HepG2 (cell line): ENCODE measurements around the gene CCDC150. TPM values are rescaled to one million over a fixed set of nuclear protein-coding genes. Genes with fewer than 3 reads are reported as not detected.
A peak's percentile ranks its signal among the peaks of the same experiment; 100 is the strongest.

ENCODE experiments used
- ASH2L ChIP-seq: fragments of 300-600, 200-600 bp; sonication (generic); IDR thresholded peaks from 2 replicates; pipeline ENCODE4 v1.7.0; 2017; ENCODE audit warnings: low read depth, mild to moderate bottlenecking, moderate library complexity, mixed read lengths, low read length; ENCODE audit not compliant: insufficient read length
- ATF7-NPFF ChIP-seq: sonication (generic); formaldehyde crosslinking; IDR thresholded peaks from 2 replicates; pipeline ENCODE4 v1.8.1; 2023; ENCODE audit warnings: mild to moderate bottlenecking, low read depth, missing genetic modification reagents, moderate library complexity
- CEBPB ChIP-seq: IDR thresholded peaks from 2 replicates; pipeline ENCODE4 v1.6.1; 2011; ENCODE audit warnings: low read depth, low read length, improper control_type of control experiment, borderline replicate concordance
- CREB3 ChIP-seq: sonication (generic); formaldehyde crosslinking; IDR thresholded peaks from 2 replicates; pipeline ENCODE4 v1.5.0; 2020; ENCODE audit warnings: missing genetic modification reagents
- GZF1 ChIP-seq: sonication (generic); formaldehyde crosslinking; IDR thresholded peaks from 2 replicates; pipeline ENCODE4 v1.5.1; 2020; ENCODE audit warnings: mild to moderate bottlenecking, missing genetic modification reagents
- KAT8 ChIP-seq: IDR thresholded peaks from 2 replicates; pipeline ENCODE4 v1.6.1; 2016; ENCODE audit warnings: missing genetic modification reagents, missing compliant biosample characterization
- KDM2A ChIP-seq: sonication (generic); formaldehyde crosslinking; IDR thresholded peaks from 2 replicates; pipeline ENCODE4 v1.4.0; 2020; ENCODE audit warnings: low read depth, missing genetic modification reagents, borderline replicate concordance
- MAF1 ChIP-seq: sonication (generic); formaldehyde crosslinking; IDR thresholded peaks from 2 replicates; pipeline ENCODE4 v1.5.0; 2020; ENCODE audit warnings: missing genetic modification reagents, borderline replicate concordance
- MAFK ChIP-seq, 2 experiments: IDR thresholded peaks in 1 of 2; conservative IDR thresholded peaks in 1 of 2; 2 replicates each; pipeline ENCODE4 v1.6.1; 2011; ENCODE audit warnings: improper control_type of control experiment in 2 of 2, low read length in 2 of 2
- NFE2L2 ChIP-seq: fragments of 150-350 bp; IDR thresholded peaks from 2 replicates; pipeline ENCODE4 v1.6.1; 2014; ENCODE audit warnings: low read length
- RELA ChIP-seq: sonication (generic); formaldehyde crosslinking; IDR thresholded peaks from 2 replicates; pipeline ENCODE4 v1.4.0; 2020; ENCODE audit warnings: missing genetic modification reagents
- SALL1 ChIP-seq: sonication (generic); formaldehyde crosslinking; IDR thresholded peaks from 2 replicates; pipeline ENCODE4 v1.8.0; 2022; ENCODE audit warnings: mild to moderate bottlenecking, missing genetic modification reagents
- ZBTB43 ChIP-seq: sonication (generic); formaldehyde crosslinking; conservative IDR thresholded peaks from 2 replicates; pipeline ENCODE4 v1.4.0; 2020; ENCODE audit warnings: missing genetic modification reagents
- ZC3H13 ChIP-seq: sonication (generic); formaldehyde crosslinking; IDR thresholded peaks from 2 replicates; pipeline ENCODE4 v1.8.1; 2023; ENCODE audit warnings: mild to moderate bottlenecking, missing genetic modification reagents, moderate library complexity
- ZNF230 ChIP-seq: sonication (generic); formaldehyde crosslinking; IDR thresholded peaks from 2 replicates; pipeline ENCODE4 v1.4.0; 2020; ENCODE audit warnings: mild to moderate bottlenecking, missing genetic modification reagents
- ZNF329 ChIP-seq: sonication (generic); formaldehyde crosslinking; IDR thresholded peaks from 2 replicates; pipeline ENCODE4 v1.9.0; 2021; ENCODE audit warnings: low read depth, mild to moderate bottlenecking, missing genetic modification reagents
- ZNF362 ChIP-seq: sonication (generic); formaldehyde crosslinking; IDR thresholded peaks from 2 replicates; pipeline ENCODE4 v1.4.0; 2020; ENCODE audit warnings: missing genetic modification reagents, mild to moderate bottlenecking, borderline replicate concordance
- ZNF749 ChIP-seq: sonication (generic); formaldehyde crosslinking; IDR thresholded peaks from 2 replicates; pipeline ENCODE4 v1.8.0; 2022; ENCODE audit warnings: mild to moderate bottlenecking, missing genetic modification reagents, moderate library complexity, borderline replicate concordance
- ZSCAN20 ChIP-seq: sonication (generic); formaldehyde crosslinking; IDR thresholded peaks from 2 replicates; pipeline ENCODE4 v1.4.0; 2020; ENCODE audit warnings: missing genetic modification reagents, mild to moderate bottlenecking, borderline replicate concordance
- polyA plus RNA-seq, 8 experiments: library from polyadenylated mRNA; depleted of rRNA in 3 of 8; stranded (reverse) in 7 of 8; unstranded in 1 of 8; fragments of >200 nt; fragmentation: Illumina TruSeq in 4 of 8; extraction: Trizol in 4 of 8; gene quantifications; 2 replicates each; pipeline versions ENCODE4 v1.2.1 to v1.2.3, GENCODE V29; 2011 to 2016; ENCODE audit warnings: low read depth in 4 of 8, missing spikeins in 1 of 8, mixed read lengths in 1 of 8; ENCODE audit not compliant: insufficient read depth in 1 of 8
- total RNA-seq, 5 experiments: library from RNA; depleted of rRNA; stranded (reverse); fragments of >200 nt; fragmentation: Illumina TruSeq; extraction: Trizol; gene quantifications; 2 replicates each; pipeline ENCODE4 v1.2.3, GENCODE V29; 2016; ENCODE audit warnings: low read depth in 1 of 5
- TF ChIP-seq, protein P1 (sequence below): sonication (generic); formaldehyde crosslinking; IDR thresholded peaks from 2 replicates; pipeline ENCODE4 v1.4.0; 2020; ENCODE audit warnings: missing genetic modification reagents
- TF ChIP-seq, protein P2 (sequence below): sonication (generic); formaldehyde crosslinking; IDR thresholded peaks from 2 replicates; pipeline ENCODE4; 2020; ENCODE audit warnings: missing genetic modification reagents, mild to moderate bottlenecking, borderline replicate concordance

CCDC150 gene
- total and polyA plus RNA-seq, 2 of the 13 experiments (the other 11 are each of a cell fraction or from before 2014, with no cell fraction given): 14.9 to 32.6 TPM

GRCh38 chr2:196729418-196729817 is 89.9 kb downstream of the CCDC150 start (continued):
- TF ChIP-seq, protein P1, sequence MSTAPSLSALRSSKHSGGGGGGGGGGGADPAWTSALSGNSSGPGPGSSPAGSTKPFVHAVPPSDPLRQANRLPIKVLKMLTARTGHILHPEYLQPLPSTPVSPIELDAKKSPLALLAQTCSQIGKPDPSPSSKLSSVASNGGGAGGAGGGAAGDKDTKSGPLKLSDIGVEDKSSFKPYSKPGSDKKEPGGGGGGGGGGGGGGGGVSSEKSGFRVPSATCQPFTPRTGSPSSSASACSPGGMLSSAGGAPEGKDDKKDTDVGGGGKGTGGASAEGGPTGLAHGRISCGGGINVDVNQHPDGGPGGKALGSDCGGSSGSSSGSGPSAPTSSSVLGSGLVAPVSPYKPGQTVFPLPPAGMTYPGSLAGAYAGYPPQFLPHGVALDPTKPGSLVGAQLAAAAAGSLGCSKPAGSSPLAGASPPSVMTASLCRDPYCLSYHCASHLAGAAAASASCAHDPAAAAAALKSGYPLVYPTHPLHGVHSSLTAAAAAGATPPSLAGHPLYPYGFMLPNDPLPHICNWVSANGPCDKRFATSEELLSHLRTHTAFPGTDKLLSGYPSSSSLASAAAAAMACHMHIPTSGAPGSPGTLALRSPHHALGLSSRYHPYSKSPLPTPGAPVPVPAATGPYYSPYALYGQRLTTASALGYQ (CRISPR knock-in tag): no peak
- no peak for TF ChIP-seq KDM2A
- TF ChIP-seq RELA (CRISPR knock-in tag): no peak
- TF ChIP-seq CEBPB: no peak
- no peak for TF ChIP-seq ZBTB43 (CRISPR knock-in tag)
- no peak for TF ChIP-seq MAF1 (CRISPR knock-in tag)
- TF ChIP-seq ZSCAN20 (CRISPR knock-in tag): 0 out of 2 replicates have a peak, but pooled peaks have one; percentile 28
- no peak; the same call in 1 of the 2 replicates for TF ChIP-seq NFE2L2
- peak; percentile 80 for TF ChIP-seq KAT8 (CRISPR knock-in tag)
- no peak for TF ChIP-seq ZNF362 (CRISPR knock-in tag)
- no peak for TF ChIP-seq ZNF329 (CRISPR knock-in tag)
- 0 out of 2 replicates have a peak, but pooled peaks have one; percentile 31 for TF ChIP-seq ATF7-NPFF
- TF ChIP-seq, protein P2, sequence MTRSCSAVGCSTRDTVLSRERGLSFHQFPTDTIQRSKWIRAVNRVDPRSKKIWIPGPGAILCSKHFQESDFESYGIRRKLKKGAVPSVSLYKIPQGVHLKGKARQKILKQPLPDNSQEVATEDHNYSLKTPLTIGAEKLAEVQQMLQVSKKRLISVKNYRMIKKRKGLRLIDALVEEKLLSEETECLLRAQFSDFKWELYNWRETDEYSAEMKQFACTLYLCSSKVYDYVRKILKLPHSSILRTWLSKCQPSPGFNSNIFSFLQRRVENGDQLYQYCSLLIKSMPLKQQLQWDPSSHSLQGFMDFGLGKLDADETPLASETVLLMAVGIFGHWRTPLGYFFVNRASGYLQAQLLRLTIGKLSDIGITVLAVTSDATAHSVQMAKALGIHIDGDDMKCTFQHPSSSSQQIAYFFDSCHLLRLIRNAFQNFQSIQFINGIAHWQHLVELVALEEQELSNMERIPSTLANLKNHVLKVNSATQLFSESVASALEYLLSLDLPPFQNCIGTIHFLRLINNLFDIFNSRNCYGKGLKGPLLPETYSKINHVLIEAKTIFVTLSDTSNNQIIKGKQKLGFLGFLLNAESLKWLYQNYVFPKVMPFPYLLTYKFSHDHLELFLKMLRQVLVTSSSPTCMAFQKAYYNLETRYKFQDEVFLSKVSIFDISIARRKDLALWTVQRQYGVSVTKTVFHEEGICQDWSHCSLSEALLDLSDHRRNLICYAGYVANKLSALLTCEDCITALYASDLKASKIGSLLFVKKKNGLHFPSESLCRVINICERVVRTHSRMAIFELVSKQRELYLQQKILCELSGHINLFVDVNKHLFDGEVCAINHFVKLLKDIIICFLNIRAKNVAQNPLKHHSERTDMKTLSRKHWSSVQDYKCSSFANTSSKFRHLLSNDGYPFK: no peak
- TF ChIP-seq ZNF749 (CRISPR knock-in tag): no peak
- peak; percentile 48; the same call in 1 of the 2 replicates for TF ChIP-seq SALL1 (CRISPR knock-in tag)
- TF ChIP-seq GZF1 (CRISPR knock-in tag): no peak
- TF ChIP-seq MAFK (conservative IDR thresholded peaks at IDR 0.05 in 1 of 2, IDR thresholded peaks at IDR 0.05 in 1 of 2; ENCODE audit: low read length in 2 of 2): no peak
- no peak for TF ChIP-seq CREB3 (CRISPR knock-in tag)
- no peak for TF ChIP-seq ZC3H13 (CRISPR knock-in tag)
- no peak for TF ChIP-seq ZNF230 (CRISPR knock-in tag)
- TF ChIP-seq ASH2L: peak; percentile 68
